Measurements from ENCODE around the gene ITGB6. TPM values are rescaled to one million over a fixed set of nuclear protein-coding genes. Genes with fewer than 3 reads are reported as not detected.
"Not testable (repeated sequence)": the region's sequence is repeated elsewhere in the genome, so short reads cannot be mapped to it uniquely, and the experiment has no call there.

ITGB6 gene
- total and polyA plus RNA-seq, 7 donors, result 2.1 to 24.3 (median 4.8) TPM

- Histone ChIP-seq H3K4me1 (peaks cover 21% of the 10 kb centered on the region), H3K9me3 (no peaks in the 10 kb centered on the region), H3K4me3 (no peak overlapping the region), H3K36me3 (ENCODE audit: insufficient read depth in 1 of 2, low read depth in 1 of 2) (peaks cover 0 to 9% of the 10 kb centered on the region in 2 donors), H3K27me3 (ENCODE audit: insufficient read depth in 3 of 3, low read length in 2 of 3) (no peaks in the 10 kb centered on the region), H3K27ac (peak overlapping the region; percentile 30)
- TF ChIP-seq CTCF (IDR thresholded peaks at IDR 0.05), result no peak
- ATAC-seq, result no peak
- 93 to 96% (median 95%) methylated on average over 1 of the region's 1 CpG for WGBS, 3 donors
- intact Hi-C loops (cut with DNase I), result no loop called here
- no peak for DNase-seq
Measured at GRCh38 chr2:160199053-160199452, 1.0 kb downstream of the ITGB6 start.

GRCh38 chr2:160197587-160197986 is 2.5 kb downstream of the ITGB6 start:
- intact Hi-C loops (cut with DNase I), result no loop called here
- H3K27me3 ChIP-seq (ENCODE audit: insufficient read depth in 3 of 3, low read length in 2 of 3), result no peaks in the 10 kb centered on the region
- H3K4me3 ChIP-seq, result no peak overlapping the region
- H3K4me1 ChIP-seq, result peaks cover 21% of the 10 kb centered on the region
- DNase-seq, result no peak
- peaks cover 0 to 9% of the 10 kb centered on the region in 2 donors for H3K36me3 ChIP-seq (ENCODE audit: insufficient read depth in 1 of 2, low read depth in 1 of 2)
- WGBS, 3 donors, result 28 to 46% (median 30%) methylated on average over 2 of the region's 2 CpGs
- H3K9me3 ChIP-seq, result no peaks in the 10 kb centered on the region
- H3K27ac ChIP-seq, result peak overlapping the region; percentile 30
- no peak for TF ChIP-seq CTCF (IDR thresholded peaks at IDR 0.05)
- peak in 3 of 4 donors; percentile 81 to 91 (median 89) for ATAC-seq

GRCh38 chr2:160194946-160195345 is 5.1 kb downstream of the ITGB6 start:
- Histone ChIP-seq H3K9me3 (no peaks in the 10 kb centered on the region), H3K27me3 (ENCODE audit: insufficient read depth in 3 of 3, low read length in 2 of 3) (no peaks in the 10 kb centered on the region), H3K27ac (peak overlapping the region; percentile 13), H3K4me1 (peaks cover 21% of the 10 kb centered on the region), H3K4me3 (no peak overlapping the region), H3K36me3 (ENCODE audit: insufficient read depth in 1 of 2, low read depth in 1 of 2) (peaks cover 0 to 9% of the 10 kb centered on the region in 2 donors)
- TF ChIP-seq CTCF (IDR thresholded peaks at IDR 0.05), result no peak
- WGBS, 3 donors, result 84 to 89% (median 88%) methylated on average over 5 of the region's 5 CpGs
- intact Hi-C loops (cut with DNase I), result no loop called here
- ATAC-seq (no peak), DNase-seq (no peak)

- Histone ChIP-seq H3K4me1 (peaks cover 21% of the 10 kb centered on the region), H3K9me3 (no peaks in the 10 kb centered on the region), H3K27me3 (ENCODE audit: insufficient read depth in 3 of 3, low read length in 2 of 3) (no peaks in the 10 kb centered on the region), H3K4me3 (no peak overlapping the region), H3K27ac (peak overlapping the region; percentile 13), H3K36me3 (ENCODE audit: insufficient read depth in 1 of 2, low read depth in 1 of 2) (peaks cover 0 to 9% of the 10 kb centered on the region in 2 donors)
- ATAC-seq (no peak), DNase-seq (no peak)
- no peak for TF ChIP-seq CTCF (IDR thresholded peaks at IDR 0.05)
- intact Hi-C loops (cut with DNase I), result no loop called here
- WGBS, 3 donors, result 75 to 79% (median 79%) methylated on average over 2 of the region's 2 CpGs
Measured at GRCh38 chr2:160194351-160194750, 5.7 kb downstream of the ITGB6 start.

- DNase-seq; H3K27me3 ChIP-seq (ENCODE audit: insufficient read depth in 3 of 3, low read length in 2 of 3); H3K9me3 ChIP-seq; H3K36me3 ChIP-seq (ENCODE audit: insufficient read depth in 1 of 2, low read depth in 1 of 2); intact Hi-C loops (cut with DNase I): not testable (repeated sequence)
- Histone ChIP-seq H3K4me3 (peak overlapping the region; percentile 50), H3K4me1 (peaks cover 10% of the 10 kb centered on the region), H3K27ac (peak overlapping the region; percentile 73)
- peak in 2 of 4 donors; percentile 44 to 47 for ATAC-seq
- whole genome bisulfite sequencing, 3 donors, result 53 to 60% (median 58%) methylated on average over 11 of the region's 11 CpGs
Measured at GRCh38 chr2:160181146-160181836, 18.8 kb downstream of the ITGB6 start.

GRCh38 chr2:160180690-160181089 is 19.4 kb downstream of the ITGB6 start:
- H3K4me1 ChIP-seq, result peaks cover 10% of the 10 kb centered on the region
- H3K9me3 ChIP-seq; H3K36me3 ChIP-seq (ENCODE audit: insufficient read depth in 1 of 2, low read depth in 1 of 2); ATAC-seq; DNase-seq; intact Hi-C loops (cut with DNase I); H3K27me3 ChIP-seq (ENCODE audit: insufficient read depth in 3 of 3, low read length in 2 of 3): not testable (repeated sequence)
- peak overlapping the region; percentile 73 for H3K27ac ChIP-seq
- H3K4me3 ChIP-seq, result peak overlapping the region; percentile 50
- 89 to 92% (median 91%) methylated on average over 7 of the region's 7 CpGs for WGBS, 3 donors

Measured in psoas muscle (tissue), 8 donors.